Panc1 (cell line): Measurements from ENCODE around the gene LHPP. TPM values are rescaled to one million over a fixed set of nuclear protein-coding genes. Genes with fewer than 3 reads are reported as not detected.

Experiments used
- ATAC-seq: fragments of 200-7000 bp; cut with Tn5 transposase; 2 replicates; pipeline ENCODE4 v1.9.1; 2020; ENCODE audit warnings: mild to moderate bottlenecking, moderate library complexity
- BruUV-seq: library from RNA; stranded (reverse); fragments of 400-500 nt; replicated peaks from 2 replicates; lab custom pipeline; 2021; lab: Mats Ljungman, UMichigan
- CTCF ChIA-PET: fragments of 300-600 bp; sonication (Branson Sonifier 250); formaldehyde crosslinking; loops from one replicate; lab custom pipeline; 2022; ENCODE audit warnings: antibody characterized with exemption; lab: Charles Lee
- POLR2A ChIA-PET: fragments of 300-600 bp; sonication (Branson Sonifier 250); formaldehyde crosslinking; loops from one replicate; lab custom pipeline; 2022; ENCODE audit warnings: antibody characterized with exemption; lab: Charles Lee
- DNase-seq: peaks from one replicate; pipeline ENCODE4 v3.0.0-alpha.2; 2010; ENCODE audit warnings: low read depth, low spot score
- H3K27ac ChIP-seq: 2 replicates; pipeline ENCODE4 v1.5.1; 2011; ENCODE audit warnings: mild to moderate bottlenecking, low read length, inconsistent platforms
- H3K27me3 ChIP-seq: fragments of 200-500 bp; sonication (Bioruptor generic); 2 replicates; pipeline ENCODE4 v1.6.0; 2014; ENCODE audit warnings: low read length, inconsistent platforms; ENCODE audit not compliant: control insufficient read depth, insufficient read depth
- H3K36me3 ChIP-seq: fragments of 200-500 bp; sonication (Bioruptor generic); 2 replicates; pipeline ENCODE4 v1.5.1; 2014; ENCODE audit warnings: inconsistent platforms, mild to moderate bottlenecking, low read length, moderate library complexity; ENCODE audit not compliant: control insufficient read depth, insufficient read depth
- H3K4me1 ChIP-seq: 2 replicates; pipeline ENCODE4 v1.5.1; 2011; ENCODE audit warnings: inconsistent platforms, mild to moderate bottlenecking, low read length, moderate library complexity; ENCODE audit not compliant: control insufficient read depth, insufficient read depth
- H3K4me3 ChIP-seq, 2 experiments: 2 replicates each; pipeline ENCODE4 v1.5.1; 2011 to 2012; ENCODE audit warnings: low read depth in 2 of 2, low read length in 2 of 2, mild to moderate bottlenecking in 2 of 2, inconsistent platforms in 1 of 2, moderate library complexity in 1 of 2
- H3K9me3 ChIP-seq: fragments of 200-500 bp; sonication (Bioruptor generic); 2 replicates; pipeline ENCODE4 v1.5.1; 2014; ENCODE audit warnings: low read depth, mild to moderate bottlenecking, inconsistent platforms, low read length, moderate library complexity; ENCODE audit not compliant: control insufficient read depth, insufficient read depth
- CTCF ChIP-seq: fragments of 450-650 bp; IDR thresholded peaks from 2 replicates; pipeline ENCODE4 v1.5.1; 2017; ENCODE audit warnings: mild to moderate bottlenecking
- POLR2AphosphoS5 ChIP-seq: IDR thresholded peaks from 2 replicates; pipeline ENCODE4 v1.6.1; 2012; ENCODE audit warnings: mild to moderate bottlenecking, low read depth, low read length, moderate library complexity
- REST ChIP-seq, 2 experiments: IDR thresholded peaks; 2 replicates each; pipeline ENCODE4 v1.6.1; 2011 to 2012; ENCODE audit warnings: low read depth in 2 of 2, control low read depth in 1 of 2, low read length in 1 of 2, mild to moderate bottlenecking in 1 of 2, moderate library complexity in 1 of 2; ENCODE audit not compliant: insufficient read depth in 1 of 2
- SIN3A ChIP-seq: IDR thresholded peaks from 2 replicates; pipeline ENCODE4 v1.6.1; 2012; ENCODE audit warnings: low read depth, mild to moderate bottlenecking, low read length, moderate library complexity, borderline replicate concordance; ENCODE audit not compliant: insufficient read depth
- TCF7L2 ChIP-seq: IDR thresholded peaks from 2 replicates; pipeline ENCODE4 v1.6.1; 2011; ENCODE audit warnings: mild to moderate bottlenecking, low read depth, low read length, inconsistent platforms
- in situ Hi-C: cut with HindIII; loops from 2 replicates; pipeline ENCODE4 v1.10.0; 2016; ENCODE audit warnings: low sequenced_read_pairs, low pct_unique_long_range_greater_than_20kb
- intact Hi-C: fragments of 100-400 bp; cut with micrococcal nuclease; formaldehyde crosslinking; loops from one replicate; pipeline ENCODE4 v1.10.0; 2022; ENCODE audit not compliant: unreplicated experiment
- total RNA-seq: library from RNA; stranded (reverse); gene quantifications from one replicate; pipeline ENCODE4 v1.2.1, GENCODE V29; 2021; ENCODE audit not compliant: unreplicated experiment

Gene LHPP
- total RNA-seq, 1 experiment from 2014 or later: 15.0 TPM

GRCh38 chr10:124458473-124458872 lies 3.1 kb upstream of the LHPP start:
- H3K4me3 ChIP-seq: no peak overlapping the region
- no peak overlapping the region for H3K27ac ChIP-seq
- in situ Hi-C loops: no loop called here
- POLR2A ChIA-PET: no interaction called here
- H3K36me3 ChIP-seq: no peaks in the 10 kb centered on the region
- no TSS peak for BruUV-seq
- peaks cover 25% of the 10 kb centered on the region for H3K27me3 ChIP-seq
- ATAC-seq (no peak), DNase-seq (no peak)
- TF ChIP-seq SIN3A (no peak), TCF7L2 (no peak), REST (IDR thresholded peaks at IDR 0.05; ENCODE audit: insufficient read depth in 1 of 2, low read depth in 2 of 2, low read length in 1 of 2) (no peak), POLR2AphosphoS5 (no peak), CTCF (no peak)
- 0 out of 2 replicates have a peak, but pooled peaks cover 4% of the 10 kb centered on the region for H3K4me1 ChIP-seq
- no peaks in the 10 kb centered on the region for H3K9me3 ChIP-seq
- CTCF ChIA-PET: interaction anchor here (0.6 kb wide), 1 partner anchor 10 kb away, joined by 6 read pairs; no protein-coding TSS in a partner anchor
- intact Hi-C loops: no loop called here

GRCh38 chr10:124458889-124459288 lies 2.7 kb upstream of the LHPP start:
- no peak for ATAC-seq
- Histone ChIP-seq H3K27ac (no peak overlapping the region), H3K9me3 (no peaks in the 10 kb centered on the region), H3K27me3 (peaks cover 21% of the 10 kb centered on the region), H3K36me3 (no peaks in the 10 kb centered on the region), H3K4me3 (no peak overlapping the region), H3K4me1 (0 out of 2 replicates have a peak, but pooled peaks cover 4% of the 10 kb centered on the region)
- POLR2A ChIA-PET: interaction anchor here (0.6 kb wide), 1 partner anchor 1878 kb away, joined by 4 read pairs; no protein-coding TSS in a partner anchor
- no peak for DNase-seq
- BruUV-seq: no TSS peak
- TF ChIP-seq TCF7L2: no peak
- TF ChIP-seq SIN3A: no peak
- no peak for TF ChIP-seq CTCF
- no peak for TF ChIP-seq POLR2AphosphoS5
- no peak for TF ChIP-seq REST (IDR thresholded peaks at IDR 0.05; ENCODE audit: insufficient read depth in 1 of 2, low read depth in 2 of 2, low read length in 1 of 2)
- in situ Hi-C loops (no loop called here), intact Hi-C loops (no loop called here)
- CTCF ChIA-PET: interaction anchor here (0.6 kb wide), 1 partner anchor 10 kb away, joined by 6 read pairs; no protein-coding TSS in a partner anchor
